Liver (tissue), 9 donors: ENCODE data around the gene TMIGD3. TPM values are rescaled to one million over a fixed set of nuclear protein-coding genes. Genes with fewer than 3 reads are reported as not detected.

Experiments
- DNase-seq: peaks from one replicate; pipeline ENCODE4 v3.0.0-alpha.2; 2017; ENCODE audit warnings: low spot score
- H3K27ac ChIP-seq, 2 donors: one replicate each; pipeline ENCODE4 v1.7.0; 2013; ENCODE audit warnings: inconsistent platforms in 2 of 2, low read length in 2 of 2, control low read depth in 1 of 2, low read depth in 1 of 2, mild to moderate bottlenecking in 1 of 2
- H3K27me3 ChIP-seq, 4 donors: one replicate each; pipeline versions ENCODE4 v1.6.1 to v1.7.0; 2013; ENCODE audit warnings: low read length in 3 of 4, inconsistent platforms in 1 of 4, mild to moderate bottlenecking in 1 of 4, moderate library complexity in 1 of 4; ENCODE audit not compliant: control insufficient read depth in 4 of 4, insufficient read depth in 4 of 4
- H3K36me3 ChIP-seq, 4 donors: one replicate each; pipeline versions ENCODE4 v1.6.1 to v1.7.0; 2013; ENCODE audit warnings: low read length in 3 of 4, mild to moderate bottlenecking in 3 of 4, low read depth in 1 of 4, moderate library complexity in 1 of 4; ENCODE audit not compliant: control insufficient read depth in 4 of 4, insufficient read depth in 3 of 4
- H3K4me1 ChIP-seq, 4 donors: one replicate each; pipeline versions ENCODE4 v1.6.1 to v1.7.0; 2013; ENCODE audit warnings: low read length in 3 of 4, mild to moderate bottlenecking in 3 of 4, moderate library complexity in 1 of 4; ENCODE audit not compliant: control insufficient read depth in 4 of 4, insufficient read depth in 4 of 4
- H3K4me3 ChIP-seq, 3 donors: one replicate each; pipeline versions ENCODE4 v1.6.1 to v1.7.0; 2013; ENCODE audit warnings: low read length in 3 of 3, control low read depth in 1 of 3, low read depth in 1 of 3, mild to moderate bottlenecking in 1 of 3
- H3K9ac ChIP-seq, 2 donors: one replicate each; pipeline ENCODE4 v1.7.0; 2013; ENCODE audit warnings: low read length in 2 of 2, mild to moderate bottlenecking in 2 of 2, moderate library complexity in 2 of 2, control low read depth in 1 of 2, low read depth in 1 of 2
- H3K9me3 ChIP-seq, 4 donors: one replicate each; pipeline versions ENCODE4 v1.6.1 to v1.7.0; 2013; ENCODE audit warnings: low read length in 3 of 4; ENCODE audit not compliant: control insufficient read depth in 4 of 4
- EGR1 ChIP-seq, 2 donors: IDR thresholded peaks; 2 replicates each; pipeline ENCODE4 v1.6.1; 2016 to 2018; ENCODE audit warnings: antibody characterized with exemption in 2 of 2, low read depth in 2 of 2
- FOXA1 ChIP-seq: IDR thresholded peaks from 2 replicates; pipeline ENCODE4 v1.6.1; 2016; ENCODE audit warnings: antibody characterized with exemption
- FOXA2 ChIP-seq: IDR thresholded peaks from 2 replicates; pipeline ENCODE4 v1.6.1; 2016; ENCODE audit warnings: antibody characterized with exemption
- GABPA ChIP-seq, 2 donors: IDR thresholded peaks in 1 of 2; conservative IDR thresholded peaks in 1 of 2; 2 replicates each; pipeline ENCODE4 v1.6.1; 2016; ENCODE audit warnings: antibody characterized with exemption in 2 of 2, mild to moderate bottlenecking in 1 of 2, moderate library complexity in 1 of 2
- HNF4A ChIP-seq, 2 donors: conservative IDR thresholded peaks; 2 replicates each; pipeline ENCODE4 v1.6.1; 2016; ENCODE audit warnings: antibody characterized with exemption in 2 of 2, mild to moderate bottlenecking in 2 of 2
- HNF4G ChIP-seq: IDR thresholded peaks from 2 replicates; pipeline ENCODE4 v1.6.1; 2016; ENCODE audit warnings: antibody characterized with exemption
- JUND ChIP-seq, 2 donors: IDR thresholded peaks; 2 replicates each; pipeline ENCODE4 v1.6.1; 2016; ENCODE audit warnings: antibody characterized with exemption in 2 of 2
- NR2F2 ChIP-seq: IDR thresholded peaks from 2 replicates; pipeline ENCODE4 v1.6.1; 2016; ENCODE audit warnings: antibody characterized with exemption
- RAD21 ChIP-seq, 2 donors: IDR thresholded peaks; 2 replicates each; pipeline ENCODE4 v1.6.1; 2016; ENCODE audit warnings: antibody characterized with exemption in 2 of 2, mild to moderate bottlenecking in 2 of 2
- RXRA ChIP-seq, 2 donors: IDR thresholded peaks; 2 replicates each; pipeline ENCODE4 v1.6.1; 2017 to 2018; ENCODE audit warnings: antibody characterized with exemption in 2 of 2, mild to moderate bottlenecking in 1 of 2
- SP1 ChIP-seq: IDR thresholded peaks from 2 replicates; pipeline ENCODE4 v1.6.1; 2018; ENCODE audit warnings: antibody characterized with exemption, mild to moderate bottlenecking
- TAF1 ChIP-seq: conservative IDR thresholded peaks from 2 replicates; pipeline ENCODE4 v1.6.1; 2016; ENCODE audit warnings: antibody characterized with exemption, mild to moderate bottlenecking
- YY1 ChIP-seq: IDR thresholded peaks from 2 replicates; pipeline ENCODE4 v1.6.1; 2016; ENCODE audit warnings: antibody characterized with exemption, mild to moderate bottlenecking
- WGBS: extraction: QIAGEN DNeasy Blood & Tissue Kit; methylation state at CpG from one replicate; pipeline ENCODE4 v1.1.7; 2013; 5-methylcytosine and 5-hydroxymethylcytosine counted together
- polyA plus RNA-seq, 2 donors: library from polyadenylated mRNA; stranded (reverse) in 1 of 2; unstranded in 1 of 2; fragments of 200-250 nt in 1 of 2; fragments of >200 nt in 1 of 2; fragmentation: Nextera tagmentation in 1 of 2; extraction: Ambion mirVana in 1 of 2; gene quantifications; one replicate each; pipeline versions ENCODE4 v1.2.1 to v1.2.3, GENCODE V29; 2013 to 2015
- total RNA-seq, 2 donors: library from RNA; depleted of rRNA; stranded (reverse); fragments of >200 nt; gene quantifications; one replicate each; pipeline ENCODE4 v1.2.3, GENCODE V29; 2014
- TF ChIP-seq, protein P1 (sequence below): IDR thresholded peaks from 2 replicates; pipeline ENCODE4 v1.6.1; 2016; ENCODE audit warnings: antibody characterized with exemption
- TF ChIP-seq, protein P2 (sequence below): IDR thresholded peaks from 2 replicates; pipeline ENCODE4 v1.6.1; 2016; ENCODE audit warnings: antibody characterized with exemption, mild to moderate bottlenecking
- TF ChIP-seq, protein P3 (sequence below): IDR thresholded peaks from 2 replicates; pipeline ENCODE4 v1.6.1; 2016; ENCODE audit warnings: antibody characterized with exemption
- TF ChIP-seq, protein P4 (sequence below): fragments of 150-350 bp; IDR thresholded peaks from 2 replicates; pipeline ENCODE4 v1.5.1; 2017; ENCODE audit warnings: improper control_type of control experiment, low read depth, low read length; ENCODE audit not compliant: missing input control
- TF ChIP-seq, protein P5 (sequence below): IDR thresholded peaks from 2 replicates; pipeline ENCODE4 v1.6.1; 2016; ENCODE audit warnings: antibody characterized with exemption
- donor health status: healthy.
- donor health status: healthy.
- donor health status: healthy.
- donor health status: healthy.
- donor health status: healthy.

Gene TMIGD3
- total and polyA plus RNA-seq, 4 donors, result 2.6 to 5.9 (median 4.6) TPM

DNA sequence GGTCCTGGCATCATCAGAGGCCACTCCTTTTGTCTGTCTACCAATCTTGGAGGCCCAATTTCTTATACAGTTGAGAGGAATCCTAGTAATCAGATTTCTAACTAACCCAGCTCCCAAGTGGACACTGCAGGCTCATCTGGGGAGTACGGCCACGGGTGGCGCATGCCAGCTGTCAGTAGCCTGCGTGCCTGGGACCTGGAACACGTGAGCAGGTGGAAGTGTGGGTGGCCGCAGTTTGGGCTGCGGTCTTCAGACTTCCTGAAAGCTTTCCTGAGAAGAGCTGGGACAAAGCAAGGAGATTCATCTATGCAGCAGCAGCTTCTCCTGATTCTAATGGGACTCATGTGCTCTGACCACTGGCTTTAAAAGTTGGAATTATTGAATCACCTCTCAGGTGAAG lies 12.4 kb downstream of the TMIGD3 start:
- Histone ChIP-seq H3K4me1 (no peaks in the 10 kb centered on the region), H3K9me3 (no peaks in the 10 kb centered on the region), H3K36me3 (no peaks in the 10 kb centered on the region), H3K27ac (no peak overlapping the region), H3K27me3 (no peaks in the 10 kb centered on the region), H3K9ac (no peak overlapping the region), H3K4me3 (no peak overlapping the region)
- 93% methylated on average over 7 of the region's 7 CpGs for WGBS
- TF ChIP-seq HNF4G (no peak), FOXA1 (no peak), GABPA (IDR thresholded peaks at IDR 0.05 in 1 of 2, conservative IDR thresholded peaks at IDR 0.05 in 1 of 2) (no peak), YY1 (no peak), NR2F2 (no peak), RXRA (IDR thresholded peaks at IDR 0.05) (no peak), HNF4A (conservative IDR thresholded peaks at IDR 0.05) (no peak), JUND (IDR thresholded peaks at IDR 0.05) (no peak), SP1 (no peak), FOXA2 (no peak), TAF1 (no peak), EGR1 (IDR thresholded peaks at IDR 0.05; ENCODE audit: low read depth in 2 of 2) (no peak), RAD21 (IDR thresholded peaks at IDR 0.05) (no peak)
- TF ChIP-seq, protein P1, sequence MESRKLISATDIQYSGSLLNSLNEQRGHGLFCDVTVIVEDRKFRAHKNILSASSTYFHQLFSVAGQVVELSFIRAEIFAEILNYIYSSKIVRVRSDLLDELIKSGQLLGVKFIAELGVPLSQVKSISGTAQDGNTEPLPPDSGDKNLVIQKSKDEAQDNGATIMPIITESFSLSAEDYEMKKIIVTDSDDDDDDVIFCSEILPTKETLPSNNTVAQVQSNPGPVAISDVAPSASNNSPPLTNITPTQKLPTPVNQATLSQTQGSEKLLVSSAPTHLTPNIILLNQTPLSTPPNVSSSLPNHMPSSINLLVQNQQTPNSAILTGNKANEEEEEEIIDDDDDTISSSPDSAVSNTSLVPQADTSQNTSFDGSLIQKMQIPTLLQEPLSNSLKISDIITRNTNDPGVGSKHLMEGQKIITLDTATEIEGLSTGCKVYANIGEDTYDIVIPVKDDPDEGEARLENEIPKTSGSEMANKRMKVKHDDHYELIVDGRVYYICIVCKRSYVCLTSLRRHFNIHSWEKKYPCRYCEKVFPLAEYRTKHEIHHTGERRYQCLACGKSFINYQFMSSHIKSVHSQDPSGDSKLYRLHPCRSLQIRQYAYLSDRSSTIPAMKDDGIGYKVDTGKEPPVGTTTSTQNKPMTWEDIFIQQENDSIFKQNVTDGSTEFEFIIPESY, result no peak
- TF ChIP-seq, protein P2, sequence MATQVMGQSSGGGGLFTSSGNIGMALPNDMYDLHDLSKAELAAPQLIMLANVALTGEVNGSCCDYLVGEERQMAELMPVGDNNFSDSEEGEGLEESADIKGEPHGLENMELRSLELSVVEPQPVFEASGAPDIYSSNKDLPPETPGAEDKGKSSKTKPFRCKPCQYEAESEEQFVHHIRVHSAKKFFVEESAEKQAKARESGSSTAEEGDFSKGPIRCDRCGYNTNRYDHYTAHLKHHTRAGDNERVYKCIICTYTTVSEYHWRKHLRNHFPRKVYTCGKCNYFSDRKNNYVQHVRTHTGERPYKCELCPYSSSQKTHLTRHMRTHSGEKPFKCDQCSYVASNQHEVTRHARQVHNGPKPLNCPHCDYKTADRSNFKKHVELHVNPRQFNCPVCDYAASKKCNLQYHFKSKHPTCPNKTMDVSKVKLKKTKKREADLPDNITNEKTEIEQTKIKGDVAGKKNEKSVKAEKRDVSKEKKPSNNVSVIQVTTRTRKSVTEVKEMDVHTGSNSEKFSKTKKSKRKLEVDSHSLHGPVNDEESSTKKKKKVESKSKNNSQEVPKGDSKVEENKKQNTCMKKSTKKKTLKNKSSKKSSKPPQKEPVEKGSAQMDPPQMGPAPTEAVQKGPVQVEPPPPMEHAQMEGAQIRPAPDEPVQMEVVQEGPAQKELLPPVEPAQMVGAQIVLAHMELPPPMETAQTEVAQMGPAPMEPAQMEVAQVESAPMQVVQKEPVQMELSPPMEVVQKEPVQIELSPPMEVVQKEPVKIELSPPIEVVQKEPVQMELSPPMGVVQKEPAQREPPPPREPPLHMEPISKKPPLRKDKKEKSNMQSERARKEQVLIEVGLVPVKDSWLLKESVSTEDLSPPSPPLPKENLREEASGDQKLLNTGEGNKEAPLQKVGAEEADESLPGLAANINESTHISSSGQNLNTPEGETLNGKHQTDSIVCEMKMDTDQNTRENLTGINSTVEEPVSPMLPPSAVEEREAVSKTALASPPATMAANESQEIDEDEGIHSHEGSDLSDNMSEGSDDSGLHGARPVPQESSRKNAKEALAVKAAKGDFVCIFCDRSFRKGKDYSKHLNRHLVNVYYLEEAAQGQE, result no peak
- TF ChIP-seq, protein P3, sequence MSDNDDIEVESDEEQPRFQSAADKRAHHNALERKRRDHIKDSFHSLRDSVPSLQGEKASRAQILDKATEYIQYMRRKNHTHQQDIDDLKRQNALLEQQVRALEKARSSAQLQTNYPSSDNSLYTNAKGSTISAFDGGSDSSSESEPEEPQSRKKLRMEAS, result no peak
- TF ChIP-seq, protein P4, sequence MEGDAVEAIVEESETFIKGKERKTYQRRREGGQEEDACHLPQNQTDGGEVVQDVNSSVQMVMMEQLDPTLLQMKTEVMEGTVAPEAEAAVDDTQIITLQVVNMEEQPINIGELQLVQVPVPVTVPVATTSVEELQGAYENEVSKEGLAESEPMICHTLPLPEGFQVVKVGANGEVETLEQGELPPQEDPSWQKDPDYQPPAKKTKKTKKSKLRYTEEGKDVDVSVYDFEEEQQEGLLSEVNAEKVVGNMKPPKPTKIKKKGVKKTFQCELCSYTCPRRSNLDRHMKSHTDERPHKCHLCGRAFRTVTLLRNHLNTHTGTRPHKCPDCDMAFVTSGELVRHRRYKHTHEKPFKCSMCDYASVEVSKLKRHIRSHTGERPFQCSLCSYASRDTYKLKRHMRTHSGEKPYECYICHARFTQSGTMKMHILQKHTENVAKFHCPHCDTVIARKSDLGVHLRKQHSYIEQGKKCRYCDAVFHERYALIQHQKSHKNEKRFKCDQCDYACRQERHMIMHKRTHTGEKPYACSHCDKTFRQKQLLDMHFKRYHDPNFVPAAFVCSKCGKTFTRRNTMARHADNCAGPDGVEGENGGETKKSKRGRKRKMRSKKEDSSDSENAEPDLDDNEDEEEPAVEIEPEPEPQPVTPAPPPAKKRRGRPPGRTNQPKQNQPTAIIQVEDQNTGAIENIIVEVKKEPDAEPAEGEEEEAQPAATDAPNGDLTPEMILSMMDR, result no peak
- TF ChIP-seq, protein P5, sequence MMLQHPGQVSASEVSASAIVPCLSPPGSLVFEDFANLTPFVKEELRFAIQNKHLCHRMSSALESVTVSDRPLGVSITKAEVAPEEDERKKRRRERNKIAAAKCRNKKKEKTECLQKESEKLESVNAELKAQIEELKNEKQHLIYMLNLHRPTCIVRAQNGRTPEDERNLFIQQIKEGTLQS, result no peak
- no peak for DNase-seq
